OCI-M1 (cell line): ENCODE data around the gene COL13A1.

Source experiments
- DNase-seq: peaks from one replicate; lab custom pipeline; 2025; lab: John Stamatoyannopoulos, UW

COL13A1 gene

GRCh38 chr10:69792341-69792740, 9.4 kb upstream of the COL13A1 start:
- no peak for DNase-seq

- no peak for DNase-seq
These were observed 7.0 kb upstream of the COL13A1 start for GRCh38 chr10:69794673-69795072.

- no peak for DNase-seq
These were observed 6.3 kb upstream of the COL13A1 start for GRCh38 chr10:69795242-69795934.

- DNase-seq = no peak
These were observed 3.7 kb upstream of the COL13A1 start for GRCh38 chr10:69797959-69798358.

GRCh38 chr10:69800109-69800508, 1.6 kb upstream of the COL13A1 start:
- DNase-seq = peak; percentile 45

- DNase-seq = no peak
These were observed 1.0 kb upstream of the COL13A1 start for GRCh38 chr10:69800665-69801064.

- peak; percentile 48 for DNase-seq
These were observed 642 bp upstream of the COL13A1 start for GRCh38 chr10:69801094-69801433.

- no peak for DNase-seq
These were observed 887 bp downstream of the COL13A1 start for GRCh38 chr10:69802424-69803161.

- DNase-seq = no peak
These were observed 2.1 kb downstream of the COL13A1 start for GRCh38 chr10:69803809-69804208.

GRCh38 chr10:69804775-69805174, 3.1 kb downstream of the COL13A1 start:
- no peak for DNase-seq

- DNase-seq = no peak
These were observed 5.4 kb downstream of the COL13A1 start for GRCh38 chr10:69807122-69807521.

- DNase-seq = no peak
These were observed 6.0 kb downstream of the COL13A1 start for GRCh38 chr10:69807696-69808095.

- no peak for DNase-seq
These were observed 7.6 kb downstream of the COL13A1 start for GRCh38 chr10:69809318-69809717.

- no peak for DNase-seq
These were observed 8.4 kb downstream of the COL13A1 start for GRCh38 chr10:69810097-69810496.

GRCh38 chr10:69810675-69811397, 9.1 kb downstream of the COL13A1 start:
- no peak for DNase-seq

- DNase-seq = no peak
These were observed 11.9 kb downstream of the COL13A1 start for GRCh38 chr10:69813632-69814031.

GRCh38 chr10:69814251-69814650, 12.5 kb downstream of the COL13A1 start:
- no peak for DNase-seq

- no peak for DNase-seq
These were observed 13.4 kb downstream of the COL13A1 start for GRCh38 chr10:69815104-69815503.

- DNase-seq = no peak
These were observed 14.8 kb downstream of the COL13A1 start for GRCh38 chr10:69816521-69816920.

GRCh38 chr10:69817078-69817581, 15.4 kb downstream of the COL13A1 start:
- DNase-seq = peak; percentile 51

GRCh38 chr10:69818676-69819239, 17.1 kb downstream of the COL13A1 start:
- DNase-seq = no peak

- DNase-seq = no peak
These were observed 18.2 kb downstream of the COL13A1 start for GRCh38 chr10:69819716-69820506.
